SKM-1 treated with dmso at 0.1 percent for 144 hours (cell line): ENCODE results near the gene RAD21L1.

Source experiments
- DNase-seq: peaks from one replicate; lab custom pipeline; 2025; ENCODE audit not compliant: unreplicated experiment; lab: John Stamatoyannopoulos, UW

The RAD21L1 gene

DNA sequence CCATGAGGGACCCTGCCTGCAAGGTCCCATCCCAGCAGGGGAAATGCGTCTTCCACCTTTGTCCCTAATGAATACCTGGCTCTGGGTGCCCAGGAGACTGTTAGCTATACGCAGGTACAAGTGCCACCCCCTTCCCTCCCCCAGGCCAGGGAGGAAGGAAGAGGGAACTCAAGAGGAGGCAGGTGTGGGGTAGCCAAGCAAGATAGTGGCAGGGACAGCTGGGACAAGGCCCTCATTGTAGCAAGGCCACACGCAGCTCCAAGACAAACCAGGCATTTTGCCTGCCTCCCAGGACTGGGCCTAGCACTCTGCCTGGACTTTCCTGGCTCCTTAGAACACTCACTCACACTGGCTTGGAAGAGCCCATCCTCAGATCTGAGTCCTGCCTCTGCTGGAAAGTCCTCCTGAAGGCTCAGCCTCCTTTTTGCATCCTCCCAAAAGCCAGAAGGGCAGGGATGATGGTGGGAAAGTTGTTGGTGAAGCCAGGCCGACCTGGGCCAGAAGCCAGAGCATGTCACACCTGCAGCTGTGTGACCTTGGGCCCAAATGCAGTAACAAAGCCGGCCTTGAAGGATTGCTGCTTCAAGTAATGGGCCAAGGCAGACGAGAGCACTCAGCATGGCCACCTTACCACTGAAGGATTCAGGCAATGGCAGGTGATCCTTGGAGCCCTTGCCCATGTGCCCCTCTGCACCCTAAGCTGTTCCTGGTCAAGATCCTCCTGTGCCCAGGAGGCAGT lies 68.0 kb downstream of the RAD21L1 start:
- DNase-seq, result no peak

DNA sequence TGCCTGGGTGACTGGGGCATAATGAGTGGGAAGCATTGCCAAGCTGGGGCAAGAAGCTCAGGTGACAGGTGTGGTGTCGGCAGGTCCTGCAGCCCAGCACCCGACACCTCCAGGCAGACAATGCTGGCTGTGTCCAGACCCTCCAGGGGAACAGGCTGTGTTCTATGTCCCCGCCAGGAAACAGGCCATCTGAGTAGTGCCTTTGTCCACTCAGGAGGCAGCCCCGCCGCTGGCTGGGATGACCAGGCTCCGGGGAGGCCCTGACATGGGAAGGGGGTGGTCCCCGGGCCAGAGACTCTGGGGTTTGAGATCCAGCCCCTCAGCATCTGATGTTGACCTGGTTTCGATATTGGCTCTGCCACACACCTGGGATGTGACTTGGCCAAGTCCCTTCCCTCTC lies 68.7 kb downstream of the RAD21L1 start:
- DNase-seq, result no peak

DNA sequence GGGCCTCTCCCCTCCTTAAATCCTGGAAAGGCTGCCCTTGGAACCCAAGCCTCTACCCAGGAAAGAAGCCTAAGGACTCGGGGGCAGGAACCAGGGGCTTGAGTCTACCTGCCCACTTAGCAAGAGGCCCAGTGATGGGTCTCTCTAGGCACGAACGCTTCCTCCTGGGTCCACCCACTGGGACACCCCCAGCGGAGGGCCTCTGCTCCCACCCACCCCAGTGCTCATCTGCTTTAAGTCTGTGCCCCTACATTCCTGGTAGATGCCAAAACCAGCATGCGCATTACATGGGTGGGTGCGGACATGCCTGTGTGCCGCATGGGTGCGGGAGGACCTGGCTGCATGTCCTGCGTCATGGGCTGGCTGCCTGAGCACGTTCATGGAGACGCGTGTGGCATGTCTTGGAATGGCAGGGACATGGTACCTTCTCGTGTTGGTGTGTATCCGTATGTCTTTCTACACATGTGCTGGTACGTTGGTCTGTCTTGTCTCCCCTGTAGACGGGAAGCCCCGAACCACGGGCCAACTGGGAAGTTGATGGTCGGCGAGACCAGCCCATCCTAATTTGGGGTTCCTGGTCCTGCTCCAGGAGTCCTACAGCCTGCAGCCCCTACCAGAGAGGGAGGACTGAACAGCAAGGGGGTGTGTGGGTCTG lies 69.6 kb downstream of the RAD21L1 start:
- no peak for DNase-seq

DNA sequence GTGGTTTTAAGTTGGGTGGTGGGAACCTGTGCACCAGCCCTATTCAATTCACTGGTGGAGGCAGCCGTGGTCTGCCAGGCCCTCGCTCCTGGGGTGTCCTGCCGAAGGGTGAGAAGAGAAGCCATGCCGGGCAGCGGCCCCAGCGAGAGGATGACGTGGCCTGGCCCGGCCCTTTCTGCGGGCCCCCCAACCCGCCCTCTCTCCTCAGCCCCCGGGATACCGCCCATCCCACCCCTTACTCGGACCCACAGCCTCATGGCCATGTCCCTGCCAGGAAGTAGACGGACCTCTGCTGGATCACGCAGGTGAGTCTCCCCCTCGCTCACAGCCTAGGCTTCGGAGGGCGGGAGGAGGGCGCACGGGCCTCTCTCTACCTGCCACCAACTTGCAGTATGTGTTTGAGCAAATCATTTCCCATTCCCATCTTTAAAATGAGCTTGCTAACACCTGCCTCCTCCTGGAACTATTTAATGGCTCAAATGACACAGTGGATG lies 70.3 kb downstream of the RAD21L1 start:
- no peak for DNase-seq

DNA sequence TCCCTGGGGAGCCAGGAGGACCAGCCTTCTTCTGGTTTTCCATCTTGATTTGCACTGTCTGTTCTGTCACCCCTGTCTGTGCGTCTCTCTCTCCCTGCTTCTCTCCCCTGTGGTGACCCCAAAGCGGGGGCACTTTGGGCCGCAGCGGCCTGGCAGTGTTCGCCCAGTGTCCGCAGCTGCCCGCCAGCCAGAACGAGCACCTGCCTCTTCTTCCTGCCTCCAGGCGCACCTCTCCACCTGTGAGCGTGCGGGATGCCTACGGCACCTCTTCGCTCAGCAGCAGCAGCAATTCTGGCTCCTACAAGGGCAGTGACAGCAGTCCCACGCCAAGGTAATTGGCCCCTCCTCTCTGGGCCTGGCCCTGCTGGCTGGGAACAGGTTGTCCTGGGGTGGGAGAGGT lies 71.1 kb downstream of the RAD21L1 start:
- DNase-seq, result no peak

DNA sequence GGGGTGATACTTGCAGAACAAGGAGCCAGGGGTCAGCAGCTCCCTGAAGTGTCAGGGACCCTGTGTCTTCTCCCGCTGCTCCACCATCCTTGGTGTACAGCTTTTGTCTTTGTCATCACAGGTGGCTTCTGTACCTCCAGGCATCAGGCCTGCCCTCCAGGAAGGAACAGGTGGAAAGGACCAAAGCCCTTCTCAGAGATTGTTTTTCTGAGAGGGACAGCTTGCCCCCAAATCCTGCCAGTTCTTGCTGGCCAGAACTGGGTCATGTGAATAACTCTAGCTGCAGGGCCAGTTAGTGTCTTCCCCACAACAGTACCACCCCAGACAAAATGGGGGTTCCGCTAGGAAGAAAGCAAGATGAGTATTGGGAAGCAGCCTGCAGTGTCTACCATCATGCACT lies 71.6 kb downstream of the RAD21L1 start:
- no peak for DNase-seq

DNA sequence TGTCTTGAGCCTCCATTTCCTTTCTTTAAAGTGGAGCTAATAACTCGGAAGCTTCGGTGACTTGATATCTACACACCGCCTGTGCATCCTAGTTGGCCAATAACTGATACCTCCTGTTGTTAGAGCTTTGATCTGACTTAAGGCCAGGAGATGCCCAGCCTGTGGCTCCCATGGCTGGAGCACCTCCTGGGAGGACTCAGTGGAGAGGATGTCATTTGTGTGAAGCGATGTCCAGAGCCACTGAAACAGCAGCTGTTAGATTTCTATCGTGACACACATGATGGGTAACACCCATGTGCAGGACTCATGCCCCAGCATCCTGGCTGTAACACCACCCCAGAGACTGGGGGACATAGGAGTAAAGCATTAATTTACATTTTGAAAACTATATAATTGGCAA lies 72.3 kb downstream of the RAD21L1 start:
- DNase-seq, result no peak

DNA sequence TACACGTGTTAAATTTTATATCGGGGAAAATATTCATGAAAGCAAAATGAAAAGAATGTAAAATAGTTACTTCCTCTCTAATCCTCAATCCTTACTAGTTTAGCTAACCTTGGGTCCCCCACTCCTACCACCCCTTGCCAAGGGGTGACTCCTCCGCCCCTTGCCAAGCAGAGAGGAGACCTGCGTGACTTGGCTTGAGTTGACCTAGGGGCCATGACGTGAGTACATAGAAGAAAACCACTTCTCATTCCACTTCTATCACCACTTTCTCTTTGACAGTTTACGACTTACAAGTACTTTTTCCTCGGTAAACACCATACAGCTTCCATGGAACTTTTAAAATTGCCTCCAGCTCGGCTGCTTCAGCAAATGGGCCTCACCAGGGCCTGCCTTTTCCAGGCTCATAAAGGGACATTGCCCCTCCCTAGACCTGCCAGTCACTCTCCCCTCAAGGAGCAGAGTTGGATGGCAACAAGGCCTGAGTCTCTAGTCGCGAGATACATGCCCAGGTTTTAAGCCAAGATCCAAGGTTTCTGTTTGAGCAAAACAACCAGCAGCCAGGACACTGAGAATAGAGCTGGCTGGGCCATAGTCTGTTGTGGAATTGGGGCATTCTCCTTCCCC lies 73.2 kb downstream of the RAD21L1 start:
- DNase-seq, result no peak

DNA sequence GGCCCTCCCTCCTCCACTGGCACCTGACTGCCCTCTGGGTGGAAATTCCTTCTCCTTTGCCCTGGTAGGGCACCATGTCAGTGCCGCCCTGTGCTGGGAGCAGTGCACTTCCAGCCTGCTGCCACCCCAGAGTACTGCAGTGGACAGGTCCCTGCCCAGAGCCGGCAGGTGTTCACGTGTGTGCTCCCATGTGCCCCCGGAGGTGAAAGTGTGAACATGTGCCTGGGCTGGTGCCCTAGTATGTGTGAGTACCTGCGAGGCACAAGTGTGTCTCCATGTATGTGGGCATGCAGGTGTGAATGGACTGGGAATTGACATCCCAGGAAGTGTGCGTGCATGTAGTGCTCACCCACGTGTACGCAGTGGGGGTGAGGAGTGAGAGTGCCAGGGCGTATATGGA lies 73.7 kb downstream of the RAD21L1 start:
- no peak for DNase-seq

DNA sequence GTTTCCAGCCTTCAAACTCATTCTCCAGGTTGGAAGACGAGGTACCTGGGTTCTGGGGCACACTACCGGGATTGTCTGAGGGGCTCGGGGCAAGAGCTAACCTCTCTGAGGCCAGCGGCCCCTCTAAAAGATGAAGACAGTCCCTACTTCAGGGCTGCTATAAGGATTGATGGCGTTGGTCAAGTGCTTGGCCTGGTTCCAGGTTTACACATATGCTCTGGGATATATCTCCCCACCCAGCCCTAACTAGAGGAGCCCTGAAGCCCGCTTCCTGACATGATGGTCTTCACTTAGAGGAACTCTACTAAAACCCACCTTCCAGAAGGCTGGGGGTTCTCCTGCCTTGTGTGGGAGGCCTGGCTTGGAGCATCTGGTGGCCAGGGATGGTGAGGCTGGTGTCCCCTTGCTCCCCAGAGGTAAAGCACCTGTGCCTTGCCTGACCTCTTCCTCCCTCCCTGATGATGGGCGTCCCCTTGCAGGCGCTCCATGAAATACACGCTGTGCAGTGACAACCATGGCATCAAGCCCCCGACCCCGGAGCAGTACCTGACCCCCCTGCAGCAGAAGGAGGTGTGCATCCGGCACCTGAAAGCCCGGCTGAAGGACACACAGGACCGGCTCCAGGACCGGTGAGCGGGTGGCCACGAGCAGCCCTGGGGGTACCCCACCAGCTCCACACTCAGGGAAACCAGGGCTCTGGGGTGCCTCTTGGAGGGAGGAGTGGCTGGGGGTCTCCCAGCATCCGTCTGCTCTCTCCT lies 74.4 kb downstream of the RAD21L1 start:
- DNase-seq, result no peak

DNA sequence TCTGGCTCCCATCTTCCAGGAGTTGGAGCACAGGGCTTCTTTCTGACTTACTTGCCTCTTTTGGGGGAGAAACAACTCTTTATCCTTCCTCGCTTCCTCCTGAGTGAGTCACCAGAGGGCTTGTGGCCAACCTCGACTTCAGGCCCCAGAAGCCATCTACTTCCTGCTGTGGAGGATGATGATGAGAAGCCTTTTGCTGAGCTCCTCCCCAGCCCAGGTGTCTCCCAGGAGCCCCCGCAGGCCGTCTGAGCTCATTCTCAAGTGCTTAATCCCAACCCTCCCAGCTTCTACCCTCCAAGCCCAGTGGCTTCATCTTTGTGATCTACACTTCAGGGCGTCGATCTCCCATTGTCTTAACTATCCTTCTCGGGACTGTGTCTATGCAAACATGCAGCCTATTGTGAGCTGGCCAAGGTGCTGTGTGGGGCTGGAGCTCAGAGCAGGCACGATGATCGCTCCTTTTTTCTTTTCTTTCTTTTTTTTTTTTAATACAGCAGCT lies 75.2 kb downstream of the RAD21L1 start:
- peak; percentile 24 for DNase-seq

DNA sequence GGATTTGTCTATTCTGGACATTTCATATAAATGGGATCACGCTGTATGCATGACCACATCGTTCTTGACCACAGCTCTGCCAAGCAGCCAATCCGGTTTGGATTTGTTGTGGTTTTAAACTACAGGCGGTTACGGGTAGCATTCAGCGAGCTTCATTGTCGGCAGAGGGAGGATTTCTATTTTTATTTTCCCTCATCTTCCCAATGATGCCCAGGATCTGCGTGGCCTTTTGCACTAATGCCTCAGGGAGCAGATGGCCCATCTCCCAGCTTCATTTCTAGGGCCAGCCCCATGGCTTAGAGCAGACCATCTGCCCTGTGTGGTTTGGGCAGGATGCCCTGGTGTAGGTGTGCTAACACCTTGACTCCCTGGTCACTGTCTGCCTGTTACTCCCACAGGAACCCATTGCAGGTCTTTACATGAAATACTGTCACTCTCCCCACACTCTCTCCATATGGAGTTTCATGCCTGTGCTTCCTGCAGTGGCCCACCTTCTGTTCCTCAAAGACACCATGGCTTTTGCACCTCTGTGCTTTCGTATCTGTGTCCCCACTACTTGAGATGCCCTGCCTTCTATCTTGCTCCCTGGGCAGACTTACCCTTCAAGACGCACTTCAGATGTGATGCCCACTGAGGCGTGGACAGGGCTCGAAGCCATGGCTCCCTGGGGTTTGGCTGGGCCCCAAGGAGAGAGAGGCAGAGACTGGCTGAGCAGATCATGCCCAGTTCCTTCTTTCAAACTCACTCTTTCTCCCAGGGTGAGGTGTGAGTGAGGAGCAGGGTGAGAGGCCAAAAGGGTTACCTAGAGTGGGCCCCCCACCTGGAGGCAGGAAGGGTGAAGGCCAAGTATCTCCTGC lies 77.1 kb downstream of the RAD21L1 start:
- no peak for DNase-seq

DNA sequence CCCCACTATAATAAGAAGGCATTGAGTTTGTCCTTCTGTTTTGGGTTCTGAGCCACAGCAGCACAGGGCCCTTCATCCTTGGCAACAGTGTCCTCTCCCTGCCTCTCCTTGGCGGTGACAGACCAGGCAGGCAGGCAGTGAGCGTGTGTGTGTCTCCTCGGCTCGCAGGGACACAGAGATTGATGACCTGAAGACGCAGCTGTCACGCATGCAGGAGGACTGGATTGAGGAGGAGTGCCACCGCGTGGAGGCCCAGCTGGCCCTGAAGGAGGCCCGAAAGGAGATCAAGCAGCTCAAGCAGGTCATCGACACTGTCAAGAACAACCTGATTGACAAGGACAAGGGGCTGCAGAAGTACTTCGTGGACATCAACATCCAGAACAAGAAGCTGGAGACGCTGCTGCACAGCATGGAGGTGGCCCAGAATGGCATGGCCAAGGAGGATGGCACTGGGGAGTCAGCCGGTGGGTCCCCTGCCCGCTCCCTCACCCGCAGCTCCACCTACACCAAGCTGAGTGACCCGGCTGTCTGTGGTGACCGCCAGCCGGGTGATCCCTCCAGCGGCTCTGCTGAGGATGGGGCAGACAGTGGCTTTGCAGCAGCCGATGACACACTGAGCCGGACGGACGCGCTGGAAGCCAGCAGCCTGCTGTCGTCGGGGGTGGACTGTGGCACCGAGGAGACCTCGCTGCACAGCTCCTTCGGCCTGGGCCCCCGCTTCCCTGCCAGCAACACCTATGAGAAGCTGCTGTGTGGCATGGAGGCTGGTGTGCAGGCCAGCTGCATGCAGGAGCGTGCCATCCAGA lies 79.1 kb downstream of the RAD21L1 start:
- DNase-seq, result no peak
